ENCODE measurements around the gene HOXB9.

HOXB9 gene

DNA sequence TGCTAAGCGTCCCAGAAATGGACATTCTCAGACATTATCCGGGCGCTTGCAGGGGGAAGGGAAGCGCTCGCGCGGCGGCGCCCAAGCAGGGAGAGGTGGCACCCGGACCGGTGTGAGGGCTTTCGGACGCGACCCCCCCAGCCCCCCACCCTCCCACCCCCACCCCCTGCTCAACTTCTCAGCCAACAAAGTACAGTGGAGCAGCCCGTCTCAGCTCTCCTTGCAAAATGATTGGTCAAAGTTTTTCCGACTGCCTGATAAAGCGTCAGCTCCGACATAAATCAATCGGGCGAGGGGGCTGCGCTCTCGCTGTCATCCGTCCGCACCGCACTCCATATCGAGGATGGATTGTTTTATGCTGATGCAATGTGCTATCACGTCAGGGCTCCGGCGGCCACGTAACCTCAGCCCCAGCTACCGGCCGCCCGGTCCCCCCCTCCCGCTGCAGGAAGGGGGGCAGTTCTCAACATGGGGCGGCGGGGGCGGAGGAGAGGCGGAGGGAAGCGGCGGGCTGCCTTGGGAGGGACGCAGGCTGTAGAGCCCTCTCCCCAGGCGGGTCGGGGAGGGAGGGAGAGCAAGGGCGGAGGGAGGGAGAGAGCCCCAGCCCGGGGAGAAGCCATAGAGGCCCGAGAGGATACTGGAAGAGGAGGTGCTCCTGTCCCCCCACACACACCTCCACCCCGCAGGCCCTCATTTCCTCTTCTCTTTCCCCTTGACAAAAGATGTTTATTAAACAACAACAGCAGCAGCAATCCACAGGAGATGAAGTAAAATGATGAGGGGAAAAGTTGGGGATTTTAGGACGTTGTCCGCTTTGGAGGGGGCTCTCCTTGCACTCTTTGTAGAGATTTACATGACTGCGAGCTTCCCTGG lies at the start of gene HOXB9:
HOXB9 (minus strand) TSS at position 114 of the 873 bp plus-strand sequence; CDS start at position 25, 89 bp downstream.
- no peak for TF ChIP-seq JUND (IDR thresholded peaks at IDR 0.05; ENCODE audit: low read depth)
- in situ Hi-C loops (cut with HindIII; ENCODE audit: low pct_unique_long_range_greater_than_20kb, low sequenced_read_pairs): no loop called here
- DNase-seq (ENCODE audit: low read depth in 1 of 2, low spot score in 1 of 2): no peak

DNA sequence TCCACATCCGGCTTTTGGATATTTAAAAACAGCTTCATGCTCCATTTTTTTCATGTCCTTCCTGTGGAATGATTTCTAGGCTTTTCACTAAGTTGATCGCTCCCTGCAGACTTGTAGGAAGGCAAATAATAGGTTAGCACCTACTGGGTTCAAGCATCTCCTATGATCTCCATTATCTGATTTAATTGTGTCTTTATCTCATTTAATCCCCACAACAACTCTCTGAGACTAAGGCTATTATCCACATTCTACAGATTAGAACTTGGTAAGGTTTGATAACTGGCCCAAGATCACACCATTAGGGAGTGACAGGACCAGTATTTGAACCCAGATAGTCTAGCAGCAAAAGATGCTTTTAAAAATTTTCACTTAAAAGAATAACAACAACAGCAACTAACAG lies 46.2 kb upstream of the HOXB9 start:
- TF ChIP-seq JUND (IDR thresholded peaks at IDR 0.05; ENCODE audit: low read depth): no peak
- in situ Hi-C loops (cut with HindIII; ENCODE audit: low pct_unique_long_range_greater_than_20kb, low sequenced_read_pairs): no loop called here
- DNase-seq (ENCODE audit: low read depth in 1 of 2, low spot score in 1 of 2): no peak

DNA sequence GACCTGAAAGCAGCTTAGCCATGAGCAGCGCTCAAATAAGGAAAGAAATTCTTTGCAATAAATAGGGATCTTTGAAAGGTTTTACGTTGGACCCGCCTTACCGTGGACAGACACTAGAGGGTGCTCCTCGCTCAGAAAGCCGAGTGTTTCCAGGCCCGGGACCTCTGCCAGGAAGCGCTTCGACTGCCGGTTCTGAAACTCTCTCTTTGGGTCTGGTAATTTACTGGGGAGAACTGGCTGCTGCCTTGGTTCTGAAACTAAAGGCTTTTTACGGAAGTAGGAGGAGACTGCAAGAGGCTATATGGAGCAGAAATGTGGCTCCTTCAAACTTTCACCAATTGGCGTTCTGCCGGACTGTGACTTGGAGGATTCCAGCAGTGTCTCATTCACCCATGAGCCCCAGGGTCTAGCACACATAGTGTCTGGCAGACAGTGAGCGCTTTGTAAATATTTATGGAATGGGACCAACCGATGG lies 45.6 kb upstream of the HOXB9 start:
- peak; percentile 66 to 88 for DNase-seq (ENCODE audit: low read depth in 1 of 2, low spot score in 1 of 2)
- in situ Hi-C loops (cut with HindIII; ENCODE audit: low pct_unique_long_range_greater_than_20kb, low sequenced_read_pairs): no loop called here
- TF ChIP-seq JUND (IDR thresholded peaks at IDR 0.05; ENCODE audit: low read depth): no peak

DNA sequence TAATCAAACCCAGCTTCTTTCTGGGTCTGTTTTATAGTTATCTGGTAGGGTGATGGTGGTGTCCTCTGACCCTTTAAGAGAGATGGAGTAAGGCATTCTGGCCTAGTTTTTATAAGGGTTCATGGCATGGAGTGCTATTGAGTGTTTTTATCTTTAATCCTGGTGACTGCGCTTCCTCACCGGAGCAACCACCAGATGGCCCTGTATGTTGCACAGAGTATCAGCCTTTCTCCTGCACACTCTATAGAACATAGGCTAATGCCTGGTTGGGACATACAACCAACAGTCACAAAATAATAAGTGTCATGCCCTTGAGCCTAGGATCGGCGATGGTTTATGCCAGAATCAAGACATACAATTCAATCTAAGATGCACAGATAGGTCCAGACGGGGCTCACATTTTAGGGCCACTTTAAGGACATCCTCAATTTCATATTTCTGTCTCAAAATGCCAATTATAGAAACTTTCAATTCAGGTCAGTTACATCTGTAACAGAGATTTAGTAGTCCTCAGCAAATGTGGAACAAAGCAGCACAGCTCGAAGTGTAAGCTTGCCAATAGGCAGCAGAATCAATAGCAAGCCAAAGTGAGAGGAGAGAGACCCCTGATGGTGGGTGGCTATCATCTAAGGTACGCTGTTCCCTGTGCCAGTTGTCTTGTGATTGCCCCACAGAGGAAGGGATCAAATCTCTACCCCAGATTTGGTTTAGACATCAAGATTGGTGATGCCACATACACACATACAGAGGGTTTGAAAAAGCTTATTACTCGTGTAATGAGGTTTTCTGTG lies 37.2 kb upstream of the HOXB9 start:
- DNase-seq (ENCODE audit: low read depth in 1 of 2, low spot score in 1 of 2): peak in 1 of 2 experiments; percentile 36
- in situ Hi-C loops (cut with HindIII; ENCODE audit: low pct_unique_long_range_greater_than_20kb, low sequenced_read_pairs): no loop called here
- TF ChIP-seq JUND (IDR thresholded peaks at IDR 0.05; ENCODE audit: low read depth): no peak

GRCh38 chr17:48655913-48656312 lies 29.8 kb upstream of the HOXB9 start:
- DNase-seq (ENCODE audit: low read depth in 1 of 2, low spot score in 1 of 2): no peak
- in situ Hi-C loops (cut with HindIII; ENCODE audit: low pct_unique_long_range_greater_than_20kb, low sequenced_read_pairs): no loop called here
- TF ChIP-seq JUND (IDR thresholded peaks at IDR 0.05; ENCODE audit: low read depth): no peak

DNA sequence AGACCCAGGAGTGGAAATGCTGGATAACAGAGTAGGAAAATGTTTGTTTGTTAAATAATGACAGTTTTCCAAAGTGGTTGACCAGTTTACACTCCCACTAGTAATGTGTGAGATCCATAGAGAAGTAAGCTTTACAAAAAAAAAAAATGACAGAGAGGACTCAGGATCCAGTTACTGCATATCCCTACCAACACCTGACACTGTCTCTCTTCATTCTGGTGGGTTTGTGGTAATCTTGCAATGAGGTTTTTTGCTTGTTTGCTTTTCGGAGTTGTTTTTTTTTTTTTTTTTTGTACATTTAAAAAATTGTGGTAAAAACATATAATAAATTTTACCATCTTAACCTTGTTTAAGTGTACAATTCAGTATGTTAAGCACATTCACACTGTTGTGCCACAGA lies 23.6 kb upstream of the HOXB9 start:
- no peak for DNase-seq (ENCODE audit: low read depth in 1 of 2, low spot score in 1 of 2)
- no peak for TF ChIP-seq JUND (IDR thresholded peaks at IDR 0.05; ENCODE audit: low read depth)
- in situ Hi-C loops (cut with HindIII; ENCODE audit: low pct_unique_long_range_greater_than_20kb, low sequenced_read_pairs): no loop called here

DNA sequence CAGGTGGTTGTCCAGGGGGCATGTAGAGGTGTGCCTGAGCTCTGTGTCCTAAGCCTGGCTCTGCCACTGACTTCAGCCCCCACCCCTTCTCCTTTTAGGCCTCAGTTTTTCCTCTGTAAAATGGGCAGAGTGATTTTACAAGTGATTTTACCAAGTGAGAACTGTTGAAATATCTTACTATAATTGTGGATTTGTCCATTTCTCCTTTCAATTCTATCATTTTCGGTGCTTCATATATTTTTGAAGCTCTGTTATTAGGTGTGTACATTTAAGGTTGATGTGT lies 21.7 kb upstream of the HOXB9 start:
- in situ Hi-C loops (cut with HindIII; ENCODE audit: low pct_unique_long_range_greater_than_20kb, low sequenced_read_pairs): no loop called here
- DNase-seq (ENCODE audit: low read depth in 1 of 2, low spot score in 1 of 2): no peak
- no peak for TF ChIP-seq JUND (IDR thresholded peaks at IDR 0.05; ENCODE audit: low read depth)

- no peak for TF ChIP-seq JUND (IDR thresholded peaks at IDR 0.05; ENCODE audit: low read depth)
- in situ Hi-C loops (cut with HindIII; ENCODE audit: low pct_unique_long_range_greater_than_20kb, low sequenced_read_pairs): no loop called here
- DNase-seq (ENCODE audit: low read depth in 1 of 2, low spot score in 1 of 2): peak; percentile 36 to 80
These were observed 21.2 kb upstream of the HOXB9 start for GRCh38 chr17:48647103-48647962.

GRCh38 chr17:48646183-48647102 lies 20.3 kb upstream of the HOXB9 start:
- in situ Hi-C loops (cut with HindIII; ENCODE audit: low pct_unique_long_range_greater_than_20kb, low sequenced_read_pairs): no loop called here
- DNase-seq (ENCODE audit: low read depth in 1 of 2, low spot score in 1 of 2): no peak

GRCh38 chr17:48645639-48646182 lies 19.6 kb upstream of the HOXB9 start:
- in situ Hi-C loops (cut with HindIII; ENCODE audit: low pct_unique_long_range_greater_than_20kb, low sequenced_read_pairs): no loop called here
- no peak for TF ChIP-seq JUND (IDR thresholded peaks at IDR 0.05; ENCODE audit: low read depth)
- DNase-seq (ENCODE audit: low read depth in 1 of 2, low spot score in 1 of 2): no peak

More at GRCh38 chr17:48646183-48647102, 20.3 kb upstream of the HOXB9 start:
- TF ChIP-seq JUND (IDR thresholded peaks at IDR 0.05; ENCODE audit: low read depth): no peak

- in situ Hi-C loops (cut with HindIII; ENCODE audit: low pct_unique_long_range_greater_than_20kb, low sequenced_read_pairs): no loop called here
- TF ChIP-seq JUND (IDR thresholded peaks at IDR 0.05; ENCODE audit: low read depth): no peak
- no peak for DNase-seq (ENCODE audit: low read depth in 1 of 2, low spot score in 1 of 2)
These were observed 18.9 kb upstream of the HOXB9 start for GRCh38 chr17:48644910-48645557.
